Measurements from ENCODE around the gene SIGLEC11. TPM values are rescaled to one million over a fixed set of nuclear protein-coding genes. Genes with fewer than 3 reads are reported as not detected.

The SIGLEC11 gene
- total and polyA plus RNA-seq, 2 experiments from 2014 or later, result not detected

DNA sequence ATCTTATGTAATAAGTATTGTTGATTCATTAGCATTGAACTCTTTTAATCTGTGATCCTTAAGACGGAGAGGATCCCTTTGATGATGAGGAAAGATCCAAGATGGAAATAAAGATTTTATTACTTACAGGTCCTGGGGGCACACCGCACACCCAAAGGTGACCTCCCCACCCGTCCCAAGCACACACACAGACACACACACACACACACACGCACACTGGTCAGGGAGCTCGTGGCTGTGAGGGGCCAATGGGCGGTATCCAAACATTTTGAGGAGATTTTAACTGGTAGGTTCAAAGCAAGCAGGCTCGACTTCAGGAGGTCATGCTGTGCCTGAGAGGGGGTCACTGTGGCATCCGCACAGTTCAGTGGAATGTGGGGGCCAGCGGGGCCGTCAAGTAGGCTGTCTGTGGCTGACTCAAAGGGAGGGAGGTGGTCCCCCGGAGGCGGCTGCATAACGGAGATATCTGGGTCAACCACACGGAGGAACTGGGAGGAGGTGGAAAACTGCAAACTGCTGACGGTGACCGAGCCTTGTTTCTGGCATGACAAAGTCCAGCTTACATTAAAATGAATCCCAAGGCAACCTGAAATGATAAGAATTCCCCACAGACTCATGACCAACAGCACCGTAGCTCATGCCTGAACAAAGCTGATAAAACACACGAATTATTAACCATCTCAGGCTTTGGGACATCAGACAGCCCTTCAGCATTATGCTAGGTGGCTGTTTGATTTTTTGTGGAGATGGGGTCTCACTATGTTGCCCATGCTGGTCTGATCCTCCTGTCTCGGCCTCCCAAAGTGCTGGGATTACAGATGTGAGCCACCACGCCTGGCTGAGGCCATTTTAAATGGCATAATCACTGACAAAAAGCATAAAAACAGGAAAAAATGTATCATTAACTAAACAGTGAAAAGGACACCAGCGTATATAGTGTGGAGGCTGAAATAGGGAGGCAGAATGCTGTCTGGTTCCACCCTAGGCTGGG is 20.9 kb upstream of the SIGLEC11 start:
- Histone ChIP-seq H3K79me2 (replicated peaks; ENCODE audit: insufficient read depth) (no peaks in the 10 kb centered on the region), H3K4me2 (no peak overlapping the region), H3K36me3 (ENCODE audit: insufficient read depth) (no peaks in the 10 kb centered on the region), H3K27me3 (ENCODE audit: insufficient read depth) (no peaks in the 10 kb centered on the region), H3K4me3 (no peak overlapping the region), H4K20me1 (replicated peaks; ENCODE audit: insufficient read depth) (no peaks in the 10 kb centered on the region), H3F3A (replicated peaks; ENCODE audit: low read depth) (no peaks in the 10 kb centered on the region), H3K27ac (ENCODE audit: low read depth) (no peak overlapping the region), H3K9me2 (ENCODE audit: insufficient read depth) (no peaks in the 10 kb centered on the region), H2AFZ (no peak overlapping the region), H3K4me1 (ENCODE audit: insufficient read depth) (no peaks in the 10 kb centered on the region)
- TF ChIP-seq STAT1 (IDR thresholded peaks at IDR 0.05; ENCODE audit: unreplicated experiment), result no peak
- no peak for TF ChIP-seq NANOG (IDR thresholded peaks at IDR 0.05; ENCODE audit: borderline replicate concordance)
- TF ChIP-seq, protein P1, sequence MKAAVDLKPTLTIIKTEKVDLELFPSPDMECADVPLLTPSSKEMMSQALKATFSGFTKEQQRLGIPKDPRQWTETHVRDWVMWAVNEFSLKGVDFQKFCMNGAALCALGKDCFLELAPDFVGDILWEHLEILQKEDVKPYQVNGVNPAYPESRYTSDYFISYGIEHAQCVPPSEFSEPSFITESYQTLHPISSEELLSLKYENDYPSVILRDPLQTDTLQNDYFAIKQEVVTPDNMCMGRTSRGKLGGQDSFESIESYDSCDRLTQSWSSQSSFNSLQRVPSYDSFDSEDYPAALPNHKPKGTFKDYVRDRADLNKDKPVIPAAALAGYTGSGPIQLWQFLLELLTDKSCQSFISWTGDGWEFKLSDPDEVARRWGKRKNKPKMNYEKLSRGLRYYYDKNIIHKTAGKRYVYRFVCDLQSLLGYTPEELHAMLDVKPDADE (IDR thresholded peaks at IDR 0.05), result no peak
- TF ChIP-seq EZH2phosphoT487 (IDR thresholded peaks at IDR 0.05; ENCODE audit: unreplicated experiment), result no peak
- TF ChIP-seq POLR2AphosphoS5 (IDR thresholded peaks at IDR 0.05; ENCODE audit: low read depth), result no peak
- TF ChIP-seq CREB1 (CRISPR knock-in tag; IDR thresholded peaks at IDR 0.05; ENCODE audit: low read depth), result no peak
- TF ChIP-seq, protein P2, sequence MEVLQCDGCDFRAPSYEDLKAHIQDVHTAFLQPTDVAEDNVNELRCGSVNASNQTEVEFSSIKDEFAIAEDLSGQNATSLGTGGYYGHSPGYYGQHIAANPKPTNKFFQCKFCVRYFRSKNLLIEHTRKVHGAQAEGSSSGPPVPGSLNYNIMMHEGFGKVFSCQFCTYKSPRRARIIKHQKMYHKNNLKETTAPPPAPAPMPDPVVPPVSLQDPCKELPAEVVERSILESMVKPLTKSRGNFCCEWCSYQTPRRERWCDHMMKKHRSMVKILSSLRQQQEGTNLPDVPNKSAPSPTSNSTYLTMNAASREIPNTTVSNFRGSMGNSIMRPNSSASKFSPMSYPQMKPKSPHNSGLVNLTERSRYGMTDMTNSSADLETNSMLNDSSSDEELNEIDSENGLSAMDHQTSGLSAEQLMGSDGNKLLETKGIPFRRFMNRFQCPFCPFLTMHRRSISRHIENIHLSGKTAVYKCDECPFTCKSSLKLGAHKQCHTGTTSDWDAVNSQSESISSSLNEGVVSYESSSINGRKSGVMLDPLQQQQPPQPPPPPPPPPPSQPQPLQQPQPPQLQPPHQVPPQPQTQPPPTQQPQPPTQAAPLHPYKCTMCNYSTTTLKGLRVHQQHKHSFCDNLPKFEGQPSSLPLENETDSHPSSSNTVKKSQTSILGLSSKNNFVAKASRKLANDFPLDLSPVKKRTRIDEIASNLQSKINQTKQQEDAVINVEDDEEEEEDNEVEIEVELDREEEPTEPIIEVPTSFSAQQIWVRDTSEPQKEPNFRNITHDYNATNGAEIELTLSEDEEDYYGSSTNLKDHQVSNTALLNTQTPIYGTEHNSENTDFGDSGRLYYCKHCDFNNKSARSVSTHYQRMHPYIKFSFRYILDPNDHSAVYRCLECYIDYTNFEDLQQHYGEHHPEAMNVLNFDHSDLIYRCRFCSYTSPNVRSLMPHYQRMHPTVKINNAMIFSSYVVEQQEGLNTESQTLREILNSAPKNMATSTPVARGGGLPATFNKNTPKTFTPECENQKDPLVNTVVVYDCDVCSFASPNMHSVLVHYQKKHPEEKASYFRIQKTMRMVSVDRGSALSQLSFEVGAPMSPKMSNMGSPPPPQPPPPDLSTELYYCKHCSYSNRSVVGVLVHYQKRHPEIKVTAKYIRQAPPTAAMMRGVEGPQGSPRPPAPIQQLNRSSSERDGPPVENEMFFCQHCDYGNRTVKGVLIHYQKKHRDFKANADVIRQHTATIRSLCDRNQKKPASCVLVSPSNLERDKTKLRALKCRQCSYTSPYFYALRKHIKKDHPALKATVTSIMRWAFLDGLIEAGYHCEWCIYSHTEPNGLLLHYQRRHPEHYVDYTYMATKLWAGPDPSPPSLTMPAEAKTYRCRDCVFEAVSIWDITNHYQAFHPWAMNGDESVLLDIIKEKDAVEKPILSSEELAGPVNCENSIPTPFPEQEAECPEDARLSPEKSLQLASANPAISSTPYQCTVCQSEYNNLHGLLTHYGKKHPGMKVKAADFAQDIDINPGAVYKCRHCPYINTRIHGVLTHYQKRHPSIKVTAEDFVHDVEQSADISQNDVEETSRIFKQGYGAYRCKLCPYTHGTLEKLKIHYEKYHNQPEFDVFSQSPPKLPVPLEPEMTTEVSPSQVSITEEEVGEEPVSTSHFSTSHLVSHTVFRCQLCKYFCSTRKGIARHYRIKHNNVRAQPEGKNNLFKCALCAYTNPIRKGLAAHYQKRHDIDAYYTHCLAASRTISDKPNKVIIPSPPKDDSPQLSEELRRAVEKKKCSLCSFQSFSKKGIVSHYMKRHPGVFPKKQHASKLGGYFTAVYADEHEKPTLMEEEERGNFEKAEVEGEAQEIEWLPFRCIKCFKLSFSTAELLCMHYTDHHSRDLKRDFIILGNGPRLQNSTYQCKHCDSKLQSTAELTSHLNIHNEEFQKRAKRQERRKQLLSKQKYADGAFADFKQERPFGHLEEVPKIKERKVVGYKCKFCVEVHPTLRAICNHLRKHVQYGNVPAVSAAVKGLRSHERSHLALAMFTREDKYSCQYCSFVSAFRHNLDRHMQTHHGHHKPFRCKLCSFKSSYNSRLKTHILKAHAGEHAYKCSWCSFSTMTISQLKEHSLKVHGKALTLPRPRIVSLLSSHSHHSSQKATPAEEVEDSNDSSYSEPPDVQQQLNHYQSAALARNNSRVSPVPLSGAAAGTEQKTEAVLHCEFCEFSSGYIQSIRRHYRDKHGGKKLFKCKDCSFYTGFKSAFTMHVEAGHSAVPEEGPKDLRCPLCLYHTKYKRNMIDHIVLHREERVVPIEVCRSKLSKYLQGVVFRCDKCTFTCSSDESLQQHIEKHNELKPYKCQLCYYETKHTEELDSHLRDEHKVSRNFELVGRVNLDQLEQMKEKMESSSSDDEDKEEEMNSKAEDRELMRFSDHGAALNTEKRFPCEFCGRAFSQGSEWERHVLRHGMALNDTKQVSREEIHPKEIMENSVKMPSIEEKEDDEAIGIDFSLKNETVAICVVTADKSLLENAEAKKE (CRISPR knock-in tag; IDR thresholded peaks at IDR 0.05), result no peak
- TF ChIP-seq, protein P3, sequence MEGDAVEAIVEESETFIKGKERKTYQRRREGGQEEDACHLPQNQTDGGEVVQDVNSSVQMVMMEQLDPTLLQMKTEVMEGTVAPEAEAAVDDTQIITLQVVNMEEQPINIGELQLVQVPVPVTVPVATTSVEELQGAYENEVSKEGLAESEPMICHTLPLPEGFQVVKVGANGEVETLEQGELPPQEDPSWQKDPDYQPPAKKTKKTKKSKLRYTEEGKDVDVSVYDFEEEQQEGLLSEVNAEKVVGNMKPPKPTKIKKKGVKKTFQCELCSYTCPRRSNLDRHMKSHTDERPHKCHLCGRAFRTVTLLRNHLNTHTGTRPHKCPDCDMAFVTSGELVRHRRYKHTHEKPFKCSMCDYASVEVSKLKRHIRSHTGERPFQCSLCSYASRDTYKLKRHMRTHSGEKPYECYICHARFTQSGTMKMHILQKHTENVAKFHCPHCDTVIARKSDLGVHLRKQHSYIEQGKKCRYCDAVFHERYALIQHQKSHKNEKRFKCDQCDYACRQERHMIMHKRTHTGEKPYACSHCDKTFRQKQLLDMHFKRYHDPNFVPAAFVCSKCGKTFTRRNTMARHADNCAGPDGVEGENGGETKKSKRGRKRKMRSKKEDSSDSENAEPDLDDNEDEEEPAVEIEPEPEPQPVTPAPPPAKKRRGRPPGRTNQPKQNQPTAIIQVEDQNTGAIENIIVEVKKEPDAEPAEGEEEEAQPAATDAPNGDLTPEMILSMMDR (conservative IDR thresholded peaks at IDR 0.05; ENCODE audit: low read depth in 2 of 2), result no peak
- TF ChIP-seq JUNB (IDR thresholded peaks at IDR 0.05; ENCODE audit: unreplicated experiment), result no peak
- TF ChIP-seq, protein P4, sequence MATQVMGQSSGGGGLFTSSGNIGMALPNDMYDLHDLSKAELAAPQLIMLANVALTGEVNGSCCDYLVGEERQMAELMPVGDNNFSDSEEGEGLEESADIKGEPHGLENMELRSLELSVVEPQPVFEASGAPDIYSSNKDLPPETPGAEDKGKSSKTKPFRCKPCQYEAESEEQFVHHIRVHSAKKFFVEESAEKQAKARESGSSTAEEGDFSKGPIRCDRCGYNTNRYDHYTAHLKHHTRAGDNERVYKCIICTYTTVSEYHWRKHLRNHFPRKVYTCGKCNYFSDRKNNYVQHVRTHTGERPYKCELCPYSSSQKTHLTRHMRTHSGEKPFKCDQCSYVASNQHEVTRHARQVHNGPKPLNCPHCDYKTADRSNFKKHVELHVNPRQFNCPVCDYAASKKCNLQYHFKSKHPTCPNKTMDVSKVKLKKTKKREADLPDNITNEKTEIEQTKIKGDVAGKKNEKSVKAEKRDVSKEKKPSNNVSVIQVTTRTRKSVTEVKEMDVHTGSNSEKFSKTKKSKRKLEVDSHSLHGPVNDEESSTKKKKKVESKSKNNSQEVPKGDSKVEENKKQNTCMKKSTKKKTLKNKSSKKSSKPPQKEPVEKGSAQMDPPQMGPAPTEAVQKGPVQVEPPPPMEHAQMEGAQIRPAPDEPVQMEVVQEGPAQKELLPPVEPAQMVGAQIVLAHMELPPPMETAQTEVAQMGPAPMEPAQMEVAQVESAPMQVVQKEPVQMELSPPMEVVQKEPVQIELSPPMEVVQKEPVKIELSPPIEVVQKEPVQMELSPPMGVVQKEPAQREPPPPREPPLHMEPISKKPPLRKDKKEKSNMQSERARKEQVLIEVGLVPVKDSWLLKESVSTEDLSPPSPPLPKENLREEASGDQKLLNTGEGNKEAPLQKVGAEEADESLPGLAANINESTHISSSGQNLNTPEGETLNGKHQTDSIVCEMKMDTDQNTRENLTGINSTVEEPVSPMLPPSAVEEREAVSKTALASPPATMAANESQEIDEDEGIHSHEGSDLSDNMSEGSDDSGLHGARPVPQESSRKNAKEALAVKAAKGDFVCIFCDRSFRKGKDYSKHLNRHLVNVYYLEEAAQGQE (IDR thresholded peaks at IDR 0.05; ENCODE audit: unreplicated experiment), result no peak
- no peak for TF ChIP-seq EZH2 (IDR thresholded peaks at IDR 0.05; ENCODE audit: low read depth, unreplicated experiment)
- no peak for DNase-seq (ENCODE audit: low spot score)
- Mint-ChIP-seq H3K36me3 (ENCODE audit: low read depth) (no peaks in the 10 kb centered on the region; the same call in none of the 3 replicates), H3K9me3 (no peaks in the 10 kb centered on the region; the same call in 1 of the 3 replicates), H3K27ac (0 out of 2 replicates have a peak overlapping the region, but pooled peaks have one; percentile 16), H3K4me3 (no peak overlapping the region), H3K4me1 (no peaks in the 10 kb centered on the region), H3K27me3 (ENCODE audit: insufficient read depth, low read depth, poor library complexity) (peaks cover 3% of the 10 kb centered on the region)
- no peak for ATAC-seq
